GM19397 (cell line): ENCODE data around the gene TPM3.
"Not testable (repeated sequence)": the region's sequence is repeated elsewhere in the genome, so short reads cannot be mapped to it uniquely, and the experiment has no call there.

ENCODE experiments used
- ATAC-seq: cut with Tn5 transposase; IDR thresholded peaks from one replicate; pipeline ENCODE4 v1.9.1; 2021; ENCODE audit warnings: mild to moderate bottlenecking, moderate library complexity; ENCODE audit not compliant: unreplicated experiment

TPM3 gene

GRCh38 chr1:154170547-154171222 is 21.2 kb downstream of the TPM3 start:
- ATAC-seq, result no peak

DNA sequence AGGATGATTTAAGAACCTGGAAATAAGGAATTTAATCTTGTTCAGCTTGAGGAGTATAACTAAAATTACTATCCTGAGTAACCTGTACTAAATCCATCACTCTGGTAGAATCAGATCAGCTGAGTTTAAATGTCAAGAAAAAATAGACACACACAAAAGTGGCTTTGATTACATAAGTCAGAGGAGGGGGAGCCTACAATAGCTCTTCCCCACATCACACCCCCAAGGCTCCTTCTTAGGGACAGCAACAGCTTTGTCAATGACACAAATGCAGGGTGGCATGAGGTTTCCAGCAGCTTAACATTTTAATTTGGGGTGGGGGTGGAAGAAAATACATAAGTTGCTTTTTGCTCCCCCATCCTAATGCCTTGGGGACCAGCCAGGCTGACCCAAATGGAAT is 24.4 kb downstream of the TPM3 start:
- ATAC-seq, result no peak

- no peak for ATAC-seq
Measured at GRCh38 chr1:154166207-154166606, 25.7 kb downstream of the TPM3 start.

DNA sequence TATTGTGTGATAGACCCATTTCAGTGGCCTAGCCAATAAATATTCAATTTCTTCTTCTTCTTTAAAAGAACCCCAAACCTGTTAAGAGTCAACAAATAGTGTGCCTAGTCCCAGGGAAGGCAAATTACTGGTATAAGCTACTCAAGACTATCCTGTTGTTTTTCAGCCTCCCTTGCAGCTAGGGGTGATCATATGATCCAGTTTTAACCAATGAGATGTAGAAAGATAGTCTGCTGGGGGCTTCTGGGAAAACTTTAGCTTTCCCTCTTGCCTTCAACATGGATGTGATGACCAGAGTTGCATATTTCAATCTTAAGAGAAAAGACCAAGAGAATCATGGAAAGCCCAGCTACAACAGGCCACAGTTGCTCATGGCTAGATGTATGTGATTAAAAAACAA is 32.3 kb downstream of the TPM3 start:
- ATAC-seq, result no peak

DNA sequence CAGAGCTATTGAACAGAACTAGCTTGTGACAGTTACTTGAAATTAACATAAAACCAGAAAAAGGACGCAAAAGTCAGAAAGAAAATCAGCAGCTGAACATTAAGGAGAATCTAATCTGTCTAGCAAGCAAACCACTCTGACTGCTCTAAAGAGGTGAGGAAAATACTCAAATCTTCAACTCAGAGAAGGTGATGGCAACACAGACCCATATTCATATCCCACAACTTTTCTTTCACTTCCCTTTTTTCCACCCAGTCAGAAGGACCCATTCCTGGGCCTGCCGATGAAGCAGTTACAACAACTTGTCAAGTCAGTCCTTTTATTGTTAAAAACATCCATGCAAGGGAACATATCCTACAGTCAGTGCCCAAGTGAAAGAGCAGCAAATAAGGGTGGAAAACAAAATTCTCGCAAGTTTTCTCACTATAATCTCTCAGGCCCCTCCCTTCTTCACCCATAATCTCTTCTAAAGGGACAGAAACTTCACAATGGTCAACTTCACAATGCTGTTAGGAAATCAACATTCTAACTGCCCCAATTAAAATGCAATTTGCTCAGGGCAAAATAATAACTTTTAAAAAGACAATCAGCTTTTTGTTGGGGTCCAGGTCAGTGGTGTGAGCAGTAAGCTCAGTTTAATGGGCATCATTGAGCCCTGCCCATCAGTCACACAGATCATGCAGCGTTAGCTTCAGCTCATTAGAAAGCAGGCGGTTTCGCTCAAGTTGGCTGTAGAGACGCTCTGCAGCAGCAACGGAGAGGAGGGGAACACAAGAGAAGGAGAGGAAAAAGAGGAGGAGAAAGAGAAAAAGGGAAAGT is 33.4 kb downstream of the TPM3 start:
- ATAC-seq, result peak; percentile 34

DNA sequence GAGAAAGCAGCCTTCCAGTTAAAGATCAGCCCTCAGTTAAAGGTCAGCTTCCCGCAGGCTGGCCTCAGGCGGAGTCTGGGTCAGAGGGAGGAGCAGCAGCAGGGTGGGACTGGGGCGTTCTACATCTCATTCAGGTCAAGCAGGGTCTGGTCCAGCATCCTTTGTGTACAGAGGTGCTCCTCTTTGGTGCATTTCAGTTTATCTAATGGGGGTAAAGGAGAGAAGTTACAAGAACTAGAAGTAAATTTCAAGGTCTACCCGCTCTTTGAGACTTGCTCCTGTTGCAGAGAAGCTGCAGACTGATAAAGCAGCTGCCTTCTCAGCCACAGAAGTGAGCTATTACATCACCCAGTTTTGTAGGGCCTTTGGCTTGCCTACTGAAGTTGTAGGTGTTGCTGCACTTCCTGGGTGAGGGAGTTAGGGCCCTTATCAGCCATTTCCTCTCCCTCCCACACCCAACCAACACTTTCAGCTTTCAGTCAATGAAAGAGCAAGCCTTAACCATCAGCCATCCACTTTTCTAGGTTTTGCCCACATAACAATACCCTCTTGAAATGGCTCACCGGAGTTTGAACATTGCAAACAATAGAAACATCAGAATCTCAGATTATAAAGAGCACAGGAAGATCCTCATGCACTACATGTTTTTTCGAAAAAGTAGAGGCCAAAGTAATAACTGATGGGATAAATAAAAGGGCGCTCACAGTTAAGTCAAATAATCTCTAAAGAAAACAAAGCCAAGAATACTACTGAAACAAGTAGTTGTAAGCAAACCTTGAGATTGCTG is 34.2 kb downstream of the TPM3 start:
- ATAC-seq, result peak; percentile 53

- ATAC-seq, result no peak
Measured at GRCh38 chr1:154155251-154155650, 36.6 kb downstream of the TPM3 start.

GRCh38 chr1:154154534-154155191 is 37.2 kb downstream of the TPM3 start, which contains the start of gene NUP210L:
Gene NUP210L, minus strand, starts transcription at chr1:154155073.
- ATAC-seq, result no peak

DNA sequence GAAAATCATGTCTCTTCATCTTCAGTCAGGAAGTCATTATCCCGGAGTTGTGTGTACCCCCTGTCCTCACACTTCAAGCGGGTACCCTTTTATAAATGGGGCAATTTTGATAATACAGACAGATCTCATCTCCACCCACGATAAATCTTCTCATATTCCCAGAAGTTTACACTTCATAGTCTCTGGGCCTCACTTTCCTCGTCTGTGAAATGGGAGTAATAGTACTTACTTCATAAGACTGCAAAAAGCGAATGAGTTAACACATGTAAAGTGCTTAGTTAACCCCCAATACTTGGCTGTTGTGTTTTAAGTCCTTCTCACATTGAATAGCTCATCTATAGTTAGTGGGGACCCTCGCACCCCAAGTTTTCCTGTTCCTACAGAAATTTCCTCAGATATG is 37.8 kb downstream of the TPM3 start:
- ATAC-seq, result no peak

GRCh38 chr1:154151311-154151710 is 40.6 kb downstream of the TPM3 start:
- no peak for ATAC-seq

DNA sequence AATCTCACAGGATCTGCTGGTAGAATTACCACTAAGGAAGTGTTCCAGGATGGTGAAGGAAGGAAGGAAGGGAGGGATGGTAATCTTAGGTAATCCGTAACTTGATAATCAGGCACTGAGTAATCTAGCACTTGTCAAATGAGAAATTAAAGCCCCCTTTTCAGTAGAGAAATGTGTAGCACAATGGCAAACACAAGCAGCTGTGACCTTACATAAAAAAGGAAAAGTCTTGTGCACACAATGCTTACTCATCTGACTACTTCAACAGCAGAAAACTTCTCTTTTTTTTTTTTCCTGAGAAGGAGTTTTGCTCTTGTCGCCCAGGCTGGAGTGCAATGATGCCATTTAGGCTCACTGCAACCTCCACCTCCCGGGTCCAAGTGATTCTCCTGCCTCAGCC is 43.1 kb downstream of the TPM3 start:
- ATAC-seq, result no peak

- not testable (repeated sequence) for ATAC-seq
Measured at GRCh38 chr1:154147505-154147904, 44.4 kb downstream of the TPM3 start.

DNA sequence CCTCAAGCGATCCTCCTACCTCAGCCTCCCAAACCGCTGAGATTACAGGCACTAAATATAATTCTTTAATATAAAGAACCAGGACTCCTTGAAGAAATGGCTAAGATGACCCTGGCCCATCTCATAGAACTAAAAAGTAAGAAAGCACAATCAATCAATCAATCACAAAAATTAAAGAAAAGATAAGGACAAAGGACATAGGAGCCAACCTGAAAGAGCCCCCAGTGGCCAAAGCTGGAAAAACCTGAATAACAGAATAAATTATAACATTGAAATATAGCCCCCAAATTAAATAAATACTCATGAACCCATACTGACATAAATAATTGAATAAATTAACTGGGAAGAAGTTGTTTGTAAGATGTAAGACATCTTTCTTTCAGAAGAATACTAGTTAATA is 45.9 kb downstream of the TPM3 start:
- no peak for ATAC-seq

- ATAC-seq, result no peak
Measured at GRCh38 chr1:154142358-154142757, 49.5 kb downstream of the TPM3 start.

DNA sequence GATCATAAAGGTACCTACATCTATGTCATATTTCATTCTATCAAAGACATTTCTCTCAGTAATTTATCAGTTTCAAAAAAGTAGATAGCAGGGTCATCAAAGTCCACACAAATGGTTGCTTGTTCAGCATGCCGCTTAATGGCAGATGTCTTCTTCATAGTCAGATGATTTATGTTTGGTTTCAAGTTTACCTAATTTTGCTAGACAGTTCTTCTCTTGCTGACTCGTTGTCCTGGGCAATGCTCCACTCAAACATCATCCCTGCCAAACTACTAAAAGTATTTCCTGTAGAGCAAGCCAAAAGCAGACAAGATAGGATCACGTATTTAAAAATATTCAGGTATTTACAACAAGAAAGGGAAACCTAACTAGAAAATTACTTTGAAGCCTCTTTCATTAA is 50.7 kb downstream of the TPM3 start:
- no peak for ATAC-seq

- ATAC-seq, result no peak
Measured at GRCh38 chr1:154137888-154138287, 54.0 kb downstream of the TPM3 start.

DNA sequence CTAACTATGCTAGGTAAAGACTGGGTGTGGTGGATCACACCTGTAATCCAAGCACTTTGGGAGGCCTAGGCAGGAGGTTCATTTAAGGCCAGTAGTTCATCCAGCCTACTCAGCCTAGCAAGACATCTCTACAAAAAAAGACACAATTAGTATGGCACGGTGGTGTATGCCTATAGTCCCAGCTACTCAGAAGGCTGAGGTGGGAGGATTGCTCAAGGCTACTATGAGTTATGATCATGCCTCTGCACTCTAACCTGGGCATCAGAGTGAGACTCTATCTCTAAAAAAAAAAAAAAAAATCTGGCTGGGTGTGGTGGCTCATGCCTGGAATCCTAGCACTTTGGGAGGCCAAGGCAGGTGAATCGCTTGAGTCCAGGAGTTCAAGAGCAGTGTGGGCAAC is 58.6 kb downstream of the TPM3 start:
- ATAC-seq, result no peak

GRCh38 chr1:154129391-154129970 is 62.4 kb downstream of the TPM3 start:
- no peak for ATAC-seq

DNA sequence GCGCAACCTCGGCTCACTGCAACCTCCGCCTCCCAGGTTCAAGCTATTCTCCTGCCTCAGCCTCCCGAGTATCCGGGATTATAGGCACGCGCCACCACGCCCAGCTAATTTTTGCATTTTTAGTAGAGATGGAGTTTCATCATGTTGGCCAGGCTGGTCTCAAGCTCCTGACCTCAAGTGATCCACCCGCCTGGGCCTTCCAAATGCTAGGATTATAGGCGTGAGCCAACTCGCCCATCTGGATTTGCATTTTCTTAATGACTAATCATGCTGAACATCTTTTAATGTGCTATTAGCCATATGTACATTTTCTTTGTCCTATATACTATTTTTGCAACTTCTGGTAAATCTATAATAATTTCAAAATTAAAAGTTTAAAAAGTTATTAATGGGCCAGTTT is 68.7 kb downstream of the TPM3 start:
- not testable (repeated sequence) for ATAC-seq

GRCh38 chr1:154117642-154118041 is 74.3 kb downstream of the TPM3 start:
- no peak for ATAC-seq

- ATAC-seq, result no peak
Measured at GRCh38 chr1:154115180-154115579, 76.7 kb downstream of the TPM3 start.
